OCI-LY7 (cell line): ENCODE results near the gene TRMT61A. TPM values are rescaled to one million over a fixed set of nuclear protein-coding genes. Genes with fewer than 3 reads are reported as not detected.
A peak's percentile ranks its signal among the peaks of the same experiment; 100 is the strongest.

Experiments used
- BruUV-seq: library from RNA; stranded (reverse); fragments of 400-500 nt; replicated peaks from 2 replicates; lab custom pipeline; 2021; lab: Mats Ljungman, UMichigan
- CTCF ChIA-PET: fragments of 300-600 bp; sonication (Branson Sonifier 250); formaldehyde crosslinking; loops from one replicate; lab custom pipeline; 2022; ENCODE audit warnings: antibody characterized with exemption; ENCODE audit not compliant: unreplicated experiment; lab: Charles Lee
- POLR2A ChIA-PET: fragments of 300-600 bp; sonication (Branson Sonifier 250); formaldehyde crosslinking; loops from one replicate; lab custom pipeline; 2022; ENCODE audit warnings: antibody characterized with exemption; lab: Charles Lee
- DNase-seq: peaks from one replicate; pipeline ENCODE4 v3.0.0-alpha.2; 2015; ENCODE audit warnings: low spot score
- H2AFZ ChIP-seq: fragments of 200-600 bp; sonication (generic), shearing (Covaris generic); 2 replicates; pipeline ENCODE4 v1.6.1; 2014; ENCODE audit warnings: mild to moderate bottlenecking, antibody characterized with exemption, low read length, moderate library complexity
- H3K27ac ChIP-seq: fragments of 200-600 bp; sonication (generic); 2 replicates; pipeline ENCODE4 v1.5.1; 2014; ENCODE audit warnings: mixed run types, low read depth, mild to moderate bottlenecking, moderate library complexity, low read length, inconsistent platforms; ENCODE audit not compliant: poor library complexity, severe bottlenecking
- H3K36me3 ChIP-seq: fragments of 200-600 bp; sonication (generic); 2 replicates; pipeline ENCODE4 v1.6.1; 2014; ENCODE audit warnings: mild to moderate bottlenecking, antibody characterized with exemption, low read length, moderate library complexity, mixed read lengths; ENCODE audit not compliant: insufficient read depth
- H3K4me1 ChIP-seq: fragments of 200-600 bp; sonication (generic); 2 replicates; pipeline ENCODE4 v1.5.1; 2014; ENCODE audit warnings: mild to moderate bottlenecking, low read length; ENCODE audit not compliant: insufficient read depth, poor library complexity, severe bottlenecking
- H3K4me2 ChIP-seq: fragments of 200-600 bp; sonication (generic); 2 replicates; pipeline ENCODE4 v1.6.1; 2014; ENCODE audit warnings: mild to moderate bottlenecking, low read length
- H3K4me3 ChIP-seq: fragments of 200-600 bp; sonication (generic); 2 replicates; pipeline ENCODE4 v1.5.1; 2014; ENCODE audit warnings: mild to moderate bottlenecking, low read depth, low read length; ENCODE audit not compliant: poor library complexity, severe bottlenecking
- H3K79me2 ChIP-seq: fragments of 200-600 bp; sonication (generic); 2 replicates; pipeline ENCODE4 v1.6.1; 2016; ENCODE audit warnings: low read depth, mild to moderate bottlenecking, low read length, moderate library complexity, mixed read lengths; ENCODE audit not compliant: insufficient read depth
- H3K9me2 ChIP-seq: fragments of 200-600 bp; sonication (generic); 2 replicates; pipeline ENCODE4 v1.6.1; 2016; ENCODE audit warnings: mild to moderate bottlenecking, low read length, mixed read lengths; ENCODE audit not compliant: insufficient read depth
- H3K9me3 ChIP-seq: fragments of 200-600 bp; sonication (generic); 2 replicates; pipeline ENCODE4 v1.6.1; 2014; ENCODE audit warnings: mild to moderate bottlenecking, mixed run types, low read length, mixed read lengths
- H4K20me1 ChIP-seq: fragments of 200-600 bp; sonication (generic); 2 replicates; pipeline ENCODE4 v1.6.1; 2014; ENCODE audit warnings: mild to moderate bottlenecking, antibody characterized with exemption, low read length, moderate library complexity, mixed read lengths; ENCODE audit not compliant: insufficient read depth
- EZH2phosphoT487 ChIP-seq: fragments of 200-600 bp; sonication (generic); IDR thresholded peaks from 2 replicates; pipeline ENCODE4 v1.6.1; 2018; ENCODE audit warnings: low read depth, borderline replicate concordance, mild to moderate bottlenecking, mixed run types, antibody characterized with exemption, low read length, moderate library complexity, mixed read lengths
- intact Hi-C: fragments of 100-400 bp; cut with micrococcal nuclease; formaldehyde crosslinking; loops from one replicate; pipeline ENCODE4 v1.10.0; 2022; ENCODE audit not compliant: unreplicated experiment
- small RNA-seq: library from RNA; depleted of rRNA; stranded (forward); fragments of <200 nt; gene quantifications from one replicate; pipeline ENCODE3, GENCODE V24; 2014
- total RNA-seq, 2 experiments: library from RNA; depleted of rRNA in 1 of 2; stranded (reverse); fragments of >200 nt in 1 of 2; shearing (Covaris generic) in 1 of 2; gene quantifications; 2 replicates each; pipeline ENCODE4 v1.2.3, GENCODE V29; 2014 to 2022
- TF ChIP-seq, protein P1 (sequence below): fragments of 200-600 bp; sonication (generic); conservative IDR thresholded peaks from 2 replicates; pipeline ENCODE4 v1.5.1; 2014; ENCODE audit warnings: mild to moderate bottlenecking, antibody characterized with exemption, low read length, moderate library complexity, mixed read lengths

The TRMT61A gene
- total RNA-seq, 2 experiments from 2014 or later, result 13.1 to 17.1 TPM

- Histone ChIP-seq H3K27ac (no peak overlapping the region), H3K4me3 (no peak overlapping the region), H3K9me3 (no peaks in the 10 kb centered on the region), H3K4me1 (no peaks in the 10 kb centered on the region), H3K4me2 (no peak overlapping the region), H3K9me2 (no peaks in the 10 kb centered on the region), H2AFZ (no peak overlapping the region), H4K20me1 (no peaks in the 10 kb centered on the region), H3K36me3 (peaks cover 9% of the 10 kb centered on the region; the same call in 1 of the 2 replicates), H3K79me2 (no peaks in the 10 kb centered on the region)
- no TSS peak for BruUV-seq
- intact Hi-C loops, result no loop called here
- CTCF ChIA-PET, result no interaction called here
- no peak for DNase-seq
- POLR2A ChIA-PET, result no interaction called here
- TF ChIP-seq EZH2phosphoT487, result no peak
- TF ChIP-seq, protein P1, sequence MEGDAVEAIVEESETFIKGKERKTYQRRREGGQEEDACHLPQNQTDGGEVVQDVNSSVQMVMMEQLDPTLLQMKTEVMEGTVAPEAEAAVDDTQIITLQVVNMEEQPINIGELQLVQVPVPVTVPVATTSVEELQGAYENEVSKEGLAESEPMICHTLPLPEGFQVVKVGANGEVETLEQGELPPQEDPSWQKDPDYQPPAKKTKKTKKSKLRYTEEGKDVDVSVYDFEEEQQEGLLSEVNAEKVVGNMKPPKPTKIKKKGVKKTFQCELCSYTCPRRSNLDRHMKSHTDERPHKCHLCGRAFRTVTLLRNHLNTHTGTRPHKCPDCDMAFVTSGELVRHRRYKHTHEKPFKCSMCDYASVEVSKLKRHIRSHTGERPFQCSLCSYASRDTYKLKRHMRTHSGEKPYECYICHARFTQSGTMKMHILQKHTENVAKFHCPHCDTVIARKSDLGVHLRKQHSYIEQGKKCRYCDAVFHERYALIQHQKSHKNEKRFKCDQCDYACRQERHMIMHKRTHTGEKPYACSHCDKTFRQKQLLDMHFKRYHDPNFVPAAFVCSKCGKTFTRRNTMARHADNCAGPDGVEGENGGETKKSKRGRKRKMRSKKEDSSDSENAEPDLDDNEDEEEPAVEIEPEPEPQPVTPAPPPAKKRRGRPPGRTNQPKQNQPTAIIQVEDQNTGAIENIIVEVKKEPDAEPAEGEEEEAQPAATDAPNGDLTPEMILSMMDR, result no peak
Measured at GRCh38 chr14:103581954-103582703, 53.1 kb downstream of the TRMT61A start.

GRCh38 chr14:103584326-103584915, 55.4 kb downstream of the TRMT61A start:
- CTCF ChIA-PET, result no interaction called here
- TF ChIP-seq EZH2phosphoT487, result no peak
- TF ChIP-seq, protein P1, result no peak
- peaks cover 10% of the 10 kb centered on the region for H3K36me3 ChIP-seq
- no peaks in the 10 kb centered on the region for H3K9me3 ChIP-seq
- no peak overlapping the region for H3K27ac ChIP-seq
- no peaks in the 10 kb centered on the region for H3K79me2 ChIP-seq
- H3K4me2 ChIP-seq, result no peak overlapping the region
- no peaks in the 10 kb centered on the region for H3K4me1 ChIP-seq
- no peak for DNase-seq
- no peaks in the 10 kb centered on the region for H3K9me2 ChIP-seq
- no peaks in the 10 kb centered on the region for H4K20me1 ChIP-seq
- POLR2A ChIA-PET, result no interaction called here
- H2AFZ ChIP-seq, result no peak overlapping the region
- H3K4me3 ChIP-seq, result no peak overlapping the region
- no TSS peak for BruUV-seq
- intact Hi-C loops, result no loop called here

Small RNA genes lying within 50 kb of the gene (small RNA-seq; reads per million reads assigned to genes)
- gene RNU4-68P (1.1 reads per million, percentile 53 among the genes with 10 or more reads in this experiment), gene RNU7-160P (not detected)

Other genes starting within 250 kb of the TRMT61A start
- gene EIF5, start 195.0 kb upstream of the TRMT61A start, total RNA-seq (2014; rRNA removed; shearing (Covaris generic)), result 171 and 237 TPM in 2 replicates
- 274 and 292 TPM in 2 replicates for gene EIF5, start 195.0 kb upstream of the TRMT61A start, total RNA-seq (2022)
- 70.8 and 72.7 TPM in 2 replicates for gene MARK3, start 143.8 kb upstream of the TRMT61A start, total RNA-seq (2014; rRNA removed; shearing (Covaris generic))
- gene MARK3, start 143.8 kb upstream of the TRMT61A start, total RNA-seq (2022), result 83.6 and 89.0 TPM in 2 replicates
- 0.57 and 0.82 TPM in 2 replicates for gene CKB, start 6.4 kb upstream of the TRMT61A start, total RNA-seq (2014; rRNA removed; shearing (Covaris generic))
- gene CKB, start 6.4 kb upstream of the TRMT61A start, total RNA-seq (2022), result 3.0 and 3.2 TPM in 2 replicates
- 26.1 and 29.2 TPM in 2 replicates for gene BAG5, start 33.5 kb downstream of the TRMT61A start, total RNA-seq (2014; rRNA removed; shearing (Covaris generic))
- gene BAG5, start 33.5 kb downstream of the TRMT61A start, total RNA-seq (2022), result 36.3 and 38.7 TPM in 2 replicates
- gene COA8, start 33.8 kb downstream of the TRMT61A start, total RNA-seq (2014; rRNA removed; shearing (Covaris generic)), result 18.2 and 18.7 TPM in 2 replicates
- 33.0 and 38.9 TPM in 2 replicates for gene COA8, start 33.8 kb downstream of the TRMT61A start, total RNA-seq (2022)
- 157 and 204 TPM in 2 replicates for gene KLC1, start 100.0 kb downstream of the TRMT61A start, total RNA-seq (2014; rRNA removed; shearing (Covaris generic))
- gene KLC1, start 100.0 kb downstream of the TRMT61A start, total RNA-seq (2022), result 142 and 147 TPM in 2 replicates
- gene XRCC3, start 186.3 kb downstream of the TRMT61A start, total RNA-seq (2014; rRNA removed; shearing (Covaris generic)), result 83.6 and 130 TPM in 2 replicates
- 83.3 and 86.0 TPM in 2 replicates for gene XRCC3, start 186.3 kb downstream of the TRMT61A start, total RNA-seq (2022)
- gene ZFYVE21, start 186.6 kb downstream of the TRMT61A start, total RNA-seq (2014; rRNA removed; shearing (Covaris generic)), result 16.6 and 22.5 TPM in 2 replicates
- 18.0 and 23.2 TPM in 2 replicates for gene ZFYVE21, start 186.6 kb downstream of the TRMT61A start, total RNA-seq (2022)